SJSA1 (cell line): ENCODE measurements around the gene NUDT3. TPM values are rescaled to one million over a fixed set of nuclear protein-coding genes. Genes with fewer than 3 reads are reported as not detected.
"Not testable (repeated sequence)": the region's sequence is repeated elsewhere in the genome, so short reads cannot be mapped to it uniquely, and the experiment has no call there.

Source experiments
- DNase-seq, 2 experiments: peaks; one replicate each; pipeline ENCODE4 v3.0.0-alpha.2; 2015 to 2020; ENCODE audit warnings: low spot score in 2 of 2, low read depth in 1 of 2
- H3K27ac ChIP-seq: fragments of 250-450 bp; sonication (Bioruptor Pico); 2 replicates; pipeline ENCODE4 v1.5.1; 2020; ENCODE audit warnings: mild to moderate bottlenecking, moderate library complexity
- H3K27me3 ChIP-seq: fragments of 250-450 bp; sonication (Bioruptor Pico); replicated peaks from 2 replicates; pipeline ENCODE4 v1.5.1; 2020; ENCODE audit warnings: mild to moderate bottlenecking, moderate library complexity
- H3K36me3 ChIP-seq: fragments of 250-450 bp; sonication (Bioruptor Pico); 2 replicates; pipeline ENCODE4 v1.5.1; 2020; ENCODE audit warnings: mild to moderate bottlenecking
- H3K4me1 ChIP-seq: fragments of 250-450 bp; sonication (Bioruptor Pico); replicated peaks from 2 replicates; pipeline ENCODE4 v1.6.1; 2021; ENCODE audit warnings: mild to moderate bottlenecking
- H3K4me3 ChIP-seq: fragments of 250-450 bp; sonication (Bioruptor Pico); 2 replicates; pipeline ENCODE4 v1.5.1; 2020; ENCODE audit warnings: mild to moderate bottlenecking
- H3K9me3 ChIP-seq: fragments of 250-450 bp; sonication (Bioruptor Pico); replicated peaks from 2 replicates; pipeline ENCODE4 v1.5.1; 2020; ENCODE audit warnings: mild to moderate bottlenecking
- total RNA-seq: library from RNA; depleted of rRNA; stranded (reverse); fragments of >200 nt; shearing (Covaris generic); gene quantifications from 2 replicates; pipeline ENCODE4 v1.2.3, GENCODE V29; 2014

The NUDT3 gene
- total RNA-seq, 1 experiment from 2014 or later, result 20.2 TPM

- H3K9me3 ChIP-seq, result no peaks in the 10 kb centered on the region
- no peak overlapping the region for H3K27ac ChIP-seq
- H3K4me1 ChIP-seq, result peaks cover 6% of the 10 kb centered on the region; the same call in 1 of the 2 replicates
- no peak overlapping the region for H3K4me3 ChIP-seq
- H3K27me3 ChIP-seq, result no peaks in the 10 kb centered on the region
- DNase-seq, result no peak
- H3K36me3 ChIP-seq, result peaks cover 66% of the 10 kb centered on the region
Measured at GRCh38 chr6:34416877-34417371, 24.5 kb upstream of the NUDT3 start.

- no peak overlapping the region for H3K27ac ChIP-seq
- H3K36me3 ChIP-seq, result peaks cover 51% of the 10 kb centered on the region
- peaks cover 6% of the 10 kb centered on the region; the same call in 1 of the 2 replicates for H3K4me1 ChIP-seq
- H3K9me3 ChIP-seq, result no peaks in the 10 kb centered on the region
- peak in 1 of 2 experiments; percentile 47 for DNase-seq
- H3K4me3 ChIP-seq, result no peak overlapping the region
- H3K27me3 ChIP-seq, result no peaks in the 10 kb centered on the region
Measured at GRCh38 chr6:34414999-34415858, 22.8 kb upstream of the NUDT3 start.

GRCh38 chr6:34412643-34413214 lies 20.3 kb upstream of the NUDT3 start:
- Histone ChIP-seq H3K27me3 (no peaks in the 10 kb centered on the region), H3K27ac (no peak overlapping the region), H3K9me3 (no peaks in the 10 kb centered on the region), H3K36me3 (peaks cover 26% of the 10 kb centered on the region), H3K4me1 (peaks cover 16% of the 10 kb centered on the region), H3K4me3 (no peak overlapping the region)
- DNase-seq, result peak; percentile 40 to 49

GRCh38 chr6:34412016-34412415 lies 19.5 kb upstream of the NUDT3 start:
- Histone ChIP-seq H3K27me3 (no peaks in the 10 kb centered on the region), H3K4me3 (no peak overlapping the region), H3K9me3 (no peaks in the 10 kb centered on the region), H3K27ac (no peak overlapping the region), H3K36me3 (peaks cover 18% of the 10 kb centered on the region), H3K4me1 (peaks cover 16% of the 10 kb centered on the region)
- no peak for DNase-seq

GRCh38 chr6:34407915-34408314 lies 15.4 kb upstream of the NUDT3 start:
- H3K36me3 ChIP-seq, H3K27me3 ChIP-seq, H3K9me3 ChIP-seq, DNase-seq, H3K4me3 ChIP-seq, H3K27ac ChIP-seq: not testable (repeated sequence)
- H3K4me1 ChIP-seq, result peaks cover 14% of the 10 kb centered on the region

GRCh38 chr6:34396518-34396917 lies 4.0 kb upstream of the NUDT3 start:
- H3K4me3 ChIP-seq, result no peak overlapping the region
- peaks cover 7% of the 10 kb centered on the region for H3K36me3 ChIP-seq
- no peaks in the 10 kb centered on the region; the same call in 1 of the 2 replicates for H3K9me3 ChIP-seq
- no peaks in the 10 kb centered on the region for H3K27me3 ChIP-seq
- H3K27ac ChIP-seq, result no peak overlapping the region
- no peaks in the 10 kb centered on the region; the same call in 1 of the 2 replicates for H3K4me1 ChIP-seq
- DNase-seq, result no peak

GRCh38 chr6:34393966-34394305 lies 1.5 kb upstream of the NUDT3 start:
- Histone ChIP-seq H3K9me3 (no peaks in the 10 kb centered on the region; the same call in 1 of the 2 replicates), H3K27me3 (no peaks in the 10 kb centered on the region), H3K36me3 (peaks cover 7% of the 10 kb centered on the region), H3K4me3 (no peak overlapping the region), H3K27ac (no peak overlapping the region), H3K4me1 (no peaks in the 10 kb centered on the region; the same call in 1 of the 2 replicates)
- DNase-seq, result no peak

- Histone ChIP-seq H3K4me3 (peak overlapping the region; percentile 91), H3K36me3 (peaks cover 7% of the 10 kb centered on the region), H3K27ac (no peak overlapping the region), H3K27me3 (no peaks in the 10 kb centered on the region), H3K9me3 (no peaks in the 10 kb centered on the region; the same call in 1 of the 2 replicates), H3K4me1 (no peaks in the 10 kb centered on the region; the same call in 1 of the 2 replicates)
- no peak for DNase-seq
Measured at GRCh38 chr6:34393191-34393965, 909 bp upstream of the NUDT3 start.

- peak overlapping the region; percentile 55 for H3K27ac ChIP-seq
- H3K4me1 ChIP-seq, result peaks cover 3% of the 10 kb centered on the region
- DNase-seq, result peak; percentile 65 to 69
- peaks cover 7% of the 10 kb centered on the region for H3K36me3 ChIP-seq
- H3K27me3 ChIP-seq, result no peaks in the 10 kb centered on the region
- H3K4me3 ChIP-seq, result peak overlapping the region; percentile 91
- H3K9me3 ChIP-seq, result no peaks in the 10 kb centered on the region; the same call in 1 of the 2 replicates
Measured at GRCh38 chr6:34391786-34392496, 528 bp downstream of the NUDT3 start.

GRCh38 chr6:34391473-34391785 lies 1.0 kb downstream of the NUDT3 start:
- Histone ChIP-seq H3K9me3 (no peaks in the 10 kb centered on the region), H3K4me3 (peak overlapping the region; percentile 91), H3K27ac (peak overlapping the region; percentile 55), H3K36me3 (peaks cover 7% of the 10 kb centered on the region), H3K4me1 (peaks cover 6% of the 10 kb centered on the region), H3K27me3 (no peaks in the 10 kb centered on the region)
- no peak for DNase-seq

- Histone ChIP-seq H3K27ac (peak overlapping the region; percentile 55), H3K9me3 (no peaks in the 10 kb centered on the region), H3K36me3 (peaks cover 7% of the 10 kb centered on the region), H3K4me3 (peak overlapping the region; percentile 91), H3K27me3 (no peaks in the 10 kb centered on the region), H3K4me1 (peaks cover 8% of the 10 kb centered on the region)
- DNase-seq, result peak in 1 of 2 experiments; percentile 42
Measured at GRCh38 chr6:34390531-34391472, 1.7 kb downstream of the NUDT3 start.

- H3K27ac ChIP-seq, result no peak overlapping the region
- H3K4me1 ChIP-seq, result peaks cover 8% of the 10 kb centered on the region
- DNase-seq, result no peak
- H3K9me3 ChIP-seq, result no peaks in the 10 kb centered on the region
- no peaks in the 10 kb centered on the region for H3K27me3 ChIP-seq
- peaks cover 7% of the 10 kb centered on the region for H3K36me3 ChIP-seq
- H3K4me3 ChIP-seq, result no peak overlapping the region
Measured at GRCh38 chr6:34389034-34389433, 3.4 kb downstream of the NUDT3 start.
